Measurements from ENCODE around the gene PTAFR.

DNA sequence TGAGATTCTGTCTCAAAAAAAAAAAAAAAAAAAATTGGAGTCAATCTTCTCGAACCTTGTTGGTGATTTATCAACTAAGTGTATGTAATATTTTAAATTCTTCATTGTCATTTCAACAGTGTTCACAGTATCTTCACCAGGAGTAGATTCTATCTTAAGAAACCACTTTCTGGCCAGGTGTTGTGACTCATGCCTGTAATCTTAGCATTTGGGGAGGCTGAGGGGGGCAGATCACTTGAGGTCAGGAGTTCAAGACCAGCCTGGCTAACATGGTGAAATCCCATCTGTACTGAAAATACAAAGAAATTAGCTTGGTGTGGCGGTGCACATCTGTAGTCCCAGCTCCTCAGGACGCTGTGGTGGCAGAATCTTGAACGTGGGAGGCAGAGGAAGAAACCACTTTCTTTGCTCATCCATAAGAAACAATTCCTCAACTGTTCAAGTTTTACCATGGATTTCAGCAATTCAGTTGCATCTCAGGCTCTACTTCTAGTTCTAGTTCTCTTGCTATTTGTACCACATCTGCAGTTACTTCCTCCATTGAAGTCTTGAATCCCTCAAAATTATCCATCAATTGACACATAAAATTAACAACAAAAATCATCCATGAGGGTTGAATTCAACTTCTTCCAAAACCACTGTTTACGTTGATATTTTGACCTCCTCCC, 57.7 kb downstream of the PTAFR start:
- TF ChIP-seq, protein P1, sequence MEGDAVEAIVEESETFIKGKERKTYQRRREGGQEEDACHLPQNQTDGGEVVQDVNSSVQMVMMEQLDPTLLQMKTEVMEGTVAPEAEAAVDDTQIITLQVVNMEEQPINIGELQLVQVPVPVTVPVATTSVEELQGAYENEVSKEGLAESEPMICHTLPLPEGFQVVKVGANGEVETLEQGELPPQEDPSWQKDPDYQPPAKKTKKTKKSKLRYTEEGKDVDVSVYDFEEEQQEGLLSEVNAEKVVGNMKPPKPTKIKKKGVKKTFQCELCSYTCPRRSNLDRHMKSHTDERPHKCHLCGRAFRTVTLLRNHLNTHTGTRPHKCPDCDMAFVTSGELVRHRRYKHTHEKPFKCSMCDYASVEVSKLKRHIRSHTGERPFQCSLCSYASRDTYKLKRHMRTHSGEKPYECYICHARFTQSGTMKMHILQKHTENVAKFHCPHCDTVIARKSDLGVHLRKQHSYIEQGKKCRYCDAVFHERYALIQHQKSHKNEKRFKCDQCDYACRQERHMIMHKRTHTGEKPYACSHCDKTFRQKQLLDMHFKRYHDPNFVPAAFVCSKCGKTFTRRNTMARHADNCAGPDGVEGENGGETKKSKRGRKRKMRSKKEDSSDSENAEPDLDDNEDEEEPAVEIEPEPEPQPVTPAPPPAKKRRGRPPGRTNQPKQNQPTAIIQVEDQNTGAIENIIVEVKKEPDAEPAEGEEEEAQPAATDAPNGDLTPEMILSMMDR (IDR thresholded peaks at IDR 0.05; ENCODE audit: low read depth, low read length, poor library complexity, severe bottlenecking), result no peak
- no peak for TF ChIP-seq EZH2phosphoT487 (IDR thresholded peaks at IDR 0.05; ENCODE audit: borderline replicate concordance, low read length)
